GM19240 (cell line): ENCODE data around the gene SZRD1.

Source experiments
- DNase-seq: peaks from one replicate; pipeline ENCODE4 v3.0.0; 2011; ENCODE audit warnings: low spot score; ENCODE audit not compliant: insufficient read length

The SZRD1 gene

GRCh38 chr1:16367258-16367967 is 371 bp downstream of the SZRD1 start:
- DNase-seq = peak; percentile 70

DNA sequence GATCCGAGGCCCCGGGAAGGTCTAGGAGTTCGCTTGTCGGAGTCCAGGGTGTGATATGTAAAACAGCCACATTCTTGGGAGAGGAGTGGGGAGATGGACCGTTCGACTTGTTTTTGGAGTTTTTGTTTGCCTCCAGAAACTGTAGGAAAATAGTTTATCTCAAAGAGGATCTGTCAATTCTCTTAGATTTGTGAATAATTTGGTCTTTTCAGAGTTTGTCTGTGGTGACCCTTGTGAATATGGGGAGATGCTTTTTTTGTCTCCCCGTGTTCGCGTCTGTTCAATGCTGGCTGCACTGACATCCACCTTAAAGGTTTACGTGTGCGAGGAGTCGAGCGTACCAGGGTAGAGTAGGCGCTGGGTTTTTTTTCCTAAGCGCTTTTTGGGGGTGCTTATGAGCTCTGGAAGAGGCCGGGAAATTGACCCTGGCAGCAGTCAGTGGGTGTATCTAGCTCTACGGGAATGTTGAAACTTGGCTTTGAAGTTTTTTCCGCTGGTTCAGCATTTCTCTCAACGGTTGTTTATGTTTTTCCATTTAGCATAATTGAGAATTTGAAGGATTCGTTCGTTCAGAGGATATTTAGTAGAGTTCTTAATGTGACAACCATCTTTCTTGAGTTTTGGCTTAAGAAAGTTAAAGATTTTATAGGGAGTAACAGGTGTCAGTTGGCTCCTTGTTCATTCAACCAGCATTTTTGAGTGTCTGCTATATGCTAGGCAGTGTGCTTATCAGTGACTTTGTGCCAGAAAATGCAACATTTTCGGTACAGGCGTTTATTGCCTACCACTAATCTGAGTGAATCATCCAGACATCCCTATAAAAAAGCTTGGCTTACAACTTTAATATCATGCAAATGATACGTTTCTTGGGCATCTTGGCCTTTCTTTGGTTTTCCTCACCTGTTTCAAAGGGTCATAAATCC is 1.2 kb downstream of the SZRD1 start:
- no peak for DNase-seq

GRCh38 chr1:16369821-16370220 is 2.8 kb downstream of the SZRD1 start:
- DNase-seq = no peak

GRCh38 chr1:16371725-16372124 is 4.7 kb downstream of the SZRD1 start:
- DNase-seq = no peak

DNA sequence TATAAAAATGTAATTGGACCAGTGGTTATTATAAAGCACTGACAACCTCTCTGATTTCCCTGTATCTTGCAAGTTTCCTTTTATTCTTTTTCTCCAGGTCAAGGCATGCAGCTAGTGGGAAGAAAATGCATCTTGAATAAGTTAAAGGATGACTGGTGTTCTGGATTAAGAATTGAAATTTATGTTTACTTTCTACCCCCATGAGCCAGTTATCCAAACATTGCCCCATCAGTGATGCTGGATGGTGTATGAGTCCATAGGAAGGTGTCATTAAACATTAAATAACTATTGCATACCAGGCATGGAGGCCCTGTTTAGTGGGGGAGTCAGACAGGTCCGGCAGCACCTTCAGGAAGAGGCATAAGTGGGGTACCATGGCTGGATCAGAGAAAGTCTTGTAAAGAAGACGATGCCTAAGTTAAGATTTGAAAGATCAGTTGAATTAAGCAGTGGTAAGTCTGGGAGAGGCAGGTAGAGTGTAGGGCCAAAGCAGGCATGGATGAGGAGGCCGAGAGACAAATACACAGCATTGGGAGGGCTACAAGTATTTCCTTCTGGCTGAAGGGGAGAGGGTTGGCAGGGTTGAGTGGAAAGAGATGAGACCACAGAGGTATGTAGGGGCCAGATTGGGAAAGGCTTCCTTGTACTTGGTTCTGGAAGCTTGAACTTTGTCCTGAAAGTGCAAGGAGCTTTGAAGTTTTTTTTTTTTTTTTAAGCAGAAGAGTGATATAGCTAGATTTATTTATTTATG is 5.7 kb downstream of the SZRD1 start:
- no peak for DNase-seq

GRCh38 chr1:16374266-16374665 is 7.2 kb downstream of the SZRD1 start:
- DNase-seq = no peak

- no peak for DNase-seq
These were observed 8.7 kb downstream of the SZRD1 start for GRCh38 chr1:16375521-16376340.

DNA sequence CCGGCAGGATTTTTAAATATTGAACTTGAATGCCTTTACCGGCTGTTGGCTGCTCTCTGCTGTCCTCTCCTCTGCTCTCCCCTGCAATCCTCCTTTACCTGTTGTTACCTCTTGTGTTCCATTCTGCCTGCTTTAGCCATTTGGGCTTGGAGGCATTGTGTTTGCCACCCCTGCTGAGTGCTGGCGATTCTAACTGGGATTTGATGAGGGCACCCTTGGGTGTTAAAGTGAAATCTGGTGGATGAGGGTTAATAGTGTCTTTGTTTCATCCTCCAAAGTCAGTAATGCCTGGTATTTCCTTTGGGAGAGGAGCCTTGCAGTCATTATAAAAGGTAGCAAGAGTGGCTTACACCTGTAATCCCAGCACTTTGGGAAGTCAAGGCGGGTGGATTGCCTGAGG is 9.9 kb downstream of the SZRD1 start:
- no peak for DNase-seq

DNA sequence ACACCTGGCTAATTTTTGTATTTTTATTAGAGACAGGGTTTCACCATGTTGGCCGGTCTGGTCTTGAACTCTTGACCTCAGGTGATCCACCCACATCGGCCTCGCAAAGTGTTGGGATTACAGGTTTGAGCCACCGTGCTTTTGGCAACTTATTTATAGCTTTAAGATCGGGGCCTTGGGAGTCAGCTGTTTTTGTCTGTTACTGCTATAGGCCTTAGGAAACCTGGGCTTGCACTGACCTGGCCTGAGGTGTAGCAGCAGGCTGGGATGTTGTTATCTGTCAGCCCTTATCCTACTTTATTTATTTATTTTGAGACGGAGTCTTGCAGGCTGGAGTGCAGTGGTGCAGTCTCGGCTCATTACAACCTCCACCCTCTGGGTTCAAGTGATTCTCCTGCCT is 11.4 kb downstream of the SZRD1 start:
- DNase-seq = no peak

GRCh38 chr1:16380868-16381267 is 13.8 kb downstream of the SZRD1 start:
- DNase-seq = no peak

DNA sequence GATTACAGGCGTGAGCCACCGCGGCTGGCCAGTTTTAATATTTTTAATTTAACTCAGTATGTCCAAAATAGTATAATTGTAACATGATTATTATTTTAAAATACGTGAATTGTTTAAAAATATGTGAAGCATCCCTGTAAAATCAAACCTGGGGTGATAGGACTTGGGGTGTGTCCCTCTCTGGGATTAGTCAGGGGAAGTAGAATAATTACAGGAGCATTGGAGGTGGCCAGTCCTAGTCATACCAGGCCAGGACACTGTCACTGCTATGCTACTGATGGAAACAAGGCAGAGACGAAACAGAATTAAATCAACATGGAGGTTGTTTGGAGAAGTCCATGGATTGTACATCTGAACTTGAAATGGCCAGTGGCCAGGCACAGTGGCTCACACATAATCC is 16.8 kb downstream of the SZRD1 start:
- DNase-seq = no peak

DNA sequence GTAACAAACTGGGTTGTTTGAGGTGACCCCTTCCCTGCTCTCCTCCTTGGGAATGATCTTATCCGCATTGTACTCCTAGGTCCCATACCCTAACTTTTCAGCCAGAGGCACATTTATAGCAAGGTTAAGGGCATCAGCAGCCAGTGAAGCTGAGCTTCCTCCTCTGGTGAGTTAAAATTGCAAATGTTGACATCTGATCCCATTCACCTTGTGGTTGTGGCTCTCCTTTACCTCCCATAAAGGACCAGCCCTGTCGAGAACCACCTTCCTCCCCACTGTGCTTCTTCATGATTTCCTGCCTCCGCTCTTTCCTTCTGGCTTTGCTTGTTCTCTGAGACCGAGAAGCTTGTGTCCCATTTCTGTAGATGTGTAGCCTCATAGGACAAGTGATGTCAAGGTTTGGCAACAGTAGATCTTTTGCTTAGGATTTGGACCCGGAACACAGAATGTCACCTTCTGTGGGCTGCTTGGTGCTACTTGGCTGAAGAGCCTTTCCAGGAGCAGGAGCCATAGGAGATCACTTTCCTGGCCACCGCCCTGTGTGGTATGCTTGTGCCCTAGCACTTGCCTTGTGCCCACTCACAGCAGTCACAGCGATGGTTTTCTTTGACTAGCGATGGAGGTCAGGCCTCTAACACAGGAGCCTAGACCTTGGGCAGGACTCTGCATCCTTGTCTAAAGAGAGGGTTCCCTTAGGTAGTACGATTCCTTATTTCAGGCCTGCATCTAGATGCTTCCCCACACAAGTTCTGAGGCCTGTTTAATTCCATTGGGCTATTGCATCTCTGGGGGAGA is 18.8 kb downstream of the SZRD1 start:
- no peak for DNase-seq

DNA sequence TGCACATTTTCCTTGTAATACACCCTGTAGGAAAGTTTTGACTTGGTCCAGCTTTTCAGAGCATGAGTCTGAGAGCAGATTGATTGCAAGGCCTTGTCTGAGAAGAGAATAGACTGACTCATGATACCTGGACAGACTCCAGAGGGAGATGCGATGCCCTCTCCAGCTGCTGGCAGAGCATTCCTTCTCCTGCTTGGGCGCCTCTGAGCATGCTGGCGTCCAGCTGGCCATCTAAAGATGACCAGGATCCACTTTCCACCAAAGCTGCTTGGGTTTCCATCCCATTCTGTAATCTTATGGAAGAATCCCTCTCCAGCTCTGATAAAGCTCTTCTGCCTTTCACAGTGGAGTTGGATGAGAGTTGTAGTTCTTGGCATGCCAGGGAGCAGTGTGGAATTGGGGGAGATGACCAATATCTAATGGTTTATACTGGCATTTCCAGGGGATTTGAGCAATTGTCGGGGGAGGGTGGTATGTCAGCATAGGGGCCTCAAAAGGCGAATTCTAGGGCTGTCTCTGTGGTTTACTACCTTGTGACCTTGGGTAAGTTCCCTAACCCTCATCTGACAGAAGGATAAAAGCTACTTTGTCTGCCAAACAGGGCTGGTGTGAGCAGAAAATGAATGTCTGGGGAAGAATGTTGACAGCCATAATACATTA is 19.5 kb downstream of the SZRD1 start:
- no peak for DNase-seq

DNA sequence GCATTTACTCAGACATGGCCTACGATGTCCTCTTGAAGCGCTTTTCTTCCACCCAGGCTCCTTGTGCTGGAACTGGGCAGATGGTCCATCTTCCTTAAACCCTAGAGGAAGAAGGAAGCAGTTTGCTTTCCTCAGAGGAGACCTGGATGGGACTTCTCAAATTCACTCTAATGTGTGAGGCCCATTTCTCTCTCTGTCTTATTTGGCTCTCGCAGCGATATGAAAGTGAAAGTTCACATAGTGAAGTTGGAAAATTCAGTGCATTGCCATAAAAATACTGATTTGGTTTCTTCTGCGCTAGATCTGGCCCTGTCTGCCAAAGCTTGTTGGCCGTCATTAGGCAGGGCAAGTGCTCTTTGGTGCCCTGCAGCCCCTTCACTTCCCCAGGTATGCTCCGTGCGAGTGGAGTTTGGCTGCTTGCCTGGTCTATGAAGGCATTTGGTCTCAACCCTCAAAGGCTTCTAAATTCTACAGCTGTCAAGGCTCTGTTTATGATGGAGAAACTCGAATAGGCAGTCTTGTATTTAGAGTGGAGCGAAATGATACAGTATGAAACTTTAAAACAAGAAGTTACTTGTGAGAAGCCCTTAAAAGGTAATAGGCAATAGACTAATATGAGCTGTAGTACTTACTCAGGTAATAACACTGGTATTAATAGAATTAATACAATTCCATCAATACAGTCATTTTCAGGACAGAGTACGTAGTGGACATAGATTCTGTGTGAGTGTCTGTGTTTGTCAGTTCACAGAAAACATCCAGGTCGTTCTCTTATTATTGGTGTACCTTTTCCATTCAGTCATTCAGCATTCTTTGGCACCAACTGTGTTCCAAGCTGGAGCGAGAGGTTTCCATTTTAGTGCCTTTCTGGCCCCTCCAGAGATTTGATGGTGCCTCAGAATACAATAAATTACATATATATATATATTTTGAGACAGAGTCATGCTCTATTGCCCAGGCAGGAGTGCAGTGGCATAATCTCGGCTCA is 20.5 kb downstream of the SZRD1 start:
- DNase-seq = no peak

- DNase-seq = no peak
These were observed 24.4 kb downstream of the SZRD1 start for GRCh38 chr1:16391411-16391810.

GRCh38 chr1:16392740-16393569 is 25.9 kb downstream of the SZRD1 start:
- DNase-seq = no peak
